Parathyroid adenoma (tissue), 2 donors: ENCODE measurements around the gene DOK3.

ENCODE experiments used
- H2AFZ ChIP-seq: fragments of 300-600 bp; sonication (generic); one replicate; pipeline ENCODE4 v1.7.0; 2017; ENCODE audit warnings: antibody characterized with exemption, mild to moderate bottlenecking
- H3K27ac ChIP-seq: fragments of 300-600 bp; sonication (generic); one replicate; pipeline ENCODE4 v1.7.0; 2017
- H3K27me3 ChIP-seq: fragments of 300-600 bp; sonication (generic); one replicate; pipeline ENCODE4 v1.7.0; 2017; ENCODE audit warnings: low read length; ENCODE audit not compliant: control insufficient read depth, insufficient read depth
- H3K36me3 ChIP-seq: fragments of 300-600 bp; sonication (generic); one replicate; pipeline ENCODE4 v1.7.0; 2017; ENCODE audit warnings: low read length; ENCODE audit not compliant: control insufficient read depth, insufficient read depth
- H3K4me1 ChIP-seq: fragments of 300-600 bp; sonication (generic); one replicate; pipeline ENCODE4 v1.7.0; 2017; ENCODE audit warnings: control low read depth
- H3K4me2 ChIP-seq: fragments of 300-600 bp; sonication (generic); one replicate; pipeline ENCODE4 v1.7.0; 2017; ENCODE audit warnings: low read length
- H3K4me3 ChIP-seq: fragments of 300-600 bp; sonication (generic); one replicate; pipeline ENCODE4 v1.7.0; 2017; ENCODE audit warnings: low read depth, low read length
- H3K79me2 ChIP-seq: fragments of 300-600 bp; sonication (generic); one replicate; pipeline ENCODE4 v1.7.0; 2017; ENCODE audit warnings: control low read depth
- H3K9ac ChIP-seq: fragments of 300-600 bp; sonication (generic); one replicate; pipeline ENCODE4 v1.7.0; 2017; ENCODE audit warnings: mild to moderate bottlenecking
- H3K9me3 ChIP-seq: fragments of 300-600 bp; sonication (generic); one replicate; pipeline ENCODE4 v1.7.0; 2017; ENCODE audit warnings: low read length; ENCODE audit not compliant: control insufficient read depth
- TF ChIP-seq, protein P1 (sequence below): fragments of 300-600 bp; sonication (generic); IDR thresholded peaks from one replicate; pipeline ENCODE4 v1.7.0; 2017; ENCODE audit warnings: antibody characterized with exemption, mild to moderate bottlenecking
- donor health status: primary hyperparathyroidism.

DOK3 gene

DNA sequence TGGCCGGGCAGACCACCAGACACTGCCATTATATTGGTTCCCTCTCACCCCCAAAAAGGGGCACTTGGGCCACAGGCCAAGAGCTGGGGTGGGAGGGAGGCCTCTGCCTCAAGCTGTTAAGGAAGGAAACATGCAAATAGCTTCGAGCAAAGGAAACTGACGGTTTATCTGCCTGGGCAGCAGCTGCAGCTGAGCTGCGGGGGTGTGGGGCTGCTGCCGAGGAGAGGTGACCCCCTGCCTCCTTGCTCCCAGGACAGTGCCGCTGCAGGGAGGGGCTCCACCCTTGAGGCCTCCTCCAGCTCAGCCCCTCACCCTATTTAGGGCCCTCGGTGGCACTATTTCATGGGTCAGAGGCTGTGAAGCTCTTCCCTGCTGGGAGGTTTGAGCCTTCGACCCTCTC is 789 bp downstream of the DOK3 start:
- H3K4me3 ChIP-seq, result peak overlapping the region; percentile 2
- H3K4me1 ChIP-seq, result no peaks in the 10 kb centered on the region
- no peak overlapping the region for H3K9ac ChIP-seq
- H3K27me3 ChIP-seq, result no peaks in the 10 kb centered on the region
- H2AFZ ChIP-seq, result no peak overlapping the region
- H3K27ac ChIP-seq, result no peak overlapping the region
- H3K36me3 ChIP-seq, result no peaks in the 10 kb centered on the region
- H3K9me3 ChIP-seq, result no peaks in the 10 kb centered on the region
- TF ChIP-seq, protein P1, sequence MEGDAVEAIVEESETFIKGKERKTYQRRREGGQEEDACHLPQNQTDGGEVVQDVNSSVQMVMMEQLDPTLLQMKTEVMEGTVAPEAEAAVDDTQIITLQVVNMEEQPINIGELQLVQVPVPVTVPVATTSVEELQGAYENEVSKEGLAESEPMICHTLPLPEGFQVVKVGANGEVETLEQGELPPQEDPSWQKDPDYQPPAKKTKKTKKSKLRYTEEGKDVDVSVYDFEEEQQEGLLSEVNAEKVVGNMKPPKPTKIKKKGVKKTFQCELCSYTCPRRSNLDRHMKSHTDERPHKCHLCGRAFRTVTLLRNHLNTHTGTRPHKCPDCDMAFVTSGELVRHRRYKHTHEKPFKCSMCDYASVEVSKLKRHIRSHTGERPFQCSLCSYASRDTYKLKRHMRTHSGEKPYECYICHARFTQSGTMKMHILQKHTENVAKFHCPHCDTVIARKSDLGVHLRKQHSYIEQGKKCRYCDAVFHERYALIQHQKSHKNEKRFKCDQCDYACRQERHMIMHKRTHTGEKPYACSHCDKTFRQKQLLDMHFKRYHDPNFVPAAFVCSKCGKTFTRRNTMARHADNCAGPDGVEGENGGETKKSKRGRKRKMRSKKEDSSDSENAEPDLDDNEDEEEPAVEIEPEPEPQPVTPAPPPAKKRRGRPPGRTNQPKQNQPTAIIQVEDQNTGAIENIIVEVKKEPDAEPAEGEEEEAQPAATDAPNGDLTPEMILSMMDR, result no peak
- no peaks in the 10 kb centered on the region for H3K79me2 ChIP-seq
- H3K4me2 ChIP-seq, result peak overlapping the region; percentile 42

DNA sequence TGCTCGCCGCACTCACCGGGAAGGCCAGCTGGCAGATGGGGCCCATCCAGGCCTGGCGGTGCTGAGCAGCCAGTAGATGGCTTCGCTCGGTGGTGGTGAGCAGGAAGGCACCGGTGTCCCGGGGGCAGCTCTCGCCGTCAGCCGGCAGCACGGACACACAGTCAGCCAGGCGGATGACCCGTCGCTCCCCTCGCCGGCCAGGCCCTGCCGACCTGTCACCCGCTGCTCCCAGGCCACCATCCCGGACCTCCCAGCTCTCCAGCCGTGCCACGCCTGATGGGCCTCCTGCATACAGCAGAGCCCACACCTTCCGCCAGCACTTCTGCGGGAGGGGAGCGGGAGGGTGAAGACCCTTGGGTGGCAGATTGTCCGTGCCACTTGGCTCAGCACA is 1.4 kb downstream of the DOK3 start:
- no peaks in the 10 kb centered on the region for H3K27me3 ChIP-seq
- H3K9me3 ChIP-seq, result no peaks in the 10 kb centered on the region
- H3K4me1 ChIP-seq, result no peaks in the 10 kb centered on the region
- H3K27ac ChIP-seq, result no peak overlapping the region
- no peak overlapping the region for H3K9ac ChIP-seq
- no peak overlapping the region for H3K4me3 ChIP-seq
- H3K79me2 ChIP-seq, result no peaks in the 10 kb centered on the region
- no peak overlapping the region for H2AFZ ChIP-seq
- no peak overlapping the region for H3K4me2 ChIP-seq
- H3K36me3 ChIP-seq, result no peaks in the 10 kb centered on the region
- TF ChIP-seq, protein P1, result no peak

DNA sequence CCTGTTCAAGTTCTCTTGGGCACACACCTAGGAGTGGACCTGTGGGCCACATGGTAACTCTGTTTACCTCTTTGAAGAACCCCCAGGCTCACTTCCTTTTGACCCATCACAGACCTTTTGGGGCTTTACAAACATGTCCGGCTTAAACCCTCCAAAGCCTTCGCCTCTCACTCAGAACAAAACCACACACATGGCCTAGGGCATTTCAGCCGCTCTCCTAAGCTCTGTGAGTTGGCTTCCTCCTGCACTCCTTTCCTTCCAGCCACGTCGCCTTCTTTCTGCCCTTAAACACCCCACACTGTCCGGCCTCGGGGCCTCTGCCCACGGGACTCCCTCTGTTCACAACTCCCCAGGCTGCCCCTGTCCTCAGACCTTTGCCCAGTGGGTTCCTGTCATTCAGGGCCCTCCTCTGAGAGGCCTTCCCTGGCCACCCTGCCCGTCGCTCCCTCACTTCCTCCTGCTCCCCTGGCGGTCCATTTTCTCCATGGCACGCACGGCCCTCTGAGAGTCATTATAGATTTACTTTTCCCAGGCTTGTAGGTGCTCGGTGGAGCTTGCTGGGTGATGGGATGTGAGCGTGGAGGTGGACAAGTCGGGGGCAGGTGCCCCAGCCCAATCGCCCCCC is 1.9 kb downstream of the DOK3 start:
- Histone ChIP-seq H3K9me3 (no peaks in the 10 kb centered on the region), H3K79me2 (no peaks in the 10 kb centered on the region), H3K36me3 (no peaks in the 10 kb centered on the region), H3K27me3 (no peaks in the 10 kb centered on the region), H3K4me1 (no peaks in the 10 kb centered on the region), H2AFZ (no peak overlapping the region), H3K9ac (no peak overlapping the region), H3K4me2 (no peak overlapping the region), H3K4me3 (no peak overlapping the region), H3K27ac (no peak overlapping the region)
- TF ChIP-seq, protein P1, result no peak

GRCh38 chr5:177507165-177507564 is 2.5 kb downstream of the DOK3 start:
- H3K4me3 ChIP-seq, result no peak overlapping the region
- no peak overlapping the region for H3K27ac ChIP-seq
- no peak overlapping the region for H3K4me2 ChIP-seq
- H3K79me2 ChIP-seq, result no peaks in the 10 kb centered on the region
- H3K36me3 ChIP-seq, result no peaks in the 10 kb centered on the region
- no peaks in the 10 kb centered on the region for H3K27me3 ChIP-seq
- H3K9me3 ChIP-seq, result no peaks in the 10 kb centered on the region
- no peak overlapping the region for H3K9ac ChIP-seq
- no peak overlapping the region for H2AFZ ChIP-seq
- TF ChIP-seq, protein P1, result no peak
- no peaks in the 10 kb centered on the region for H3K4me1 ChIP-seq

- Histone ChIP-seq H3K9me3 (no peaks in the 10 kb centered on the region), H3K36me3 (no peaks in the 10 kb centered on the region), H3K79me2 (no peaks in the 10 kb centered on the region), H3K4me3 (no peak overlapping the region), H3K4me1 (peaks cover 7% of the 10 kb centered on the region), H3K4me2 (no peak overlapping the region), H2AFZ (no peak overlapping the region), H3K27ac (no peak overlapping the region), H3K9ac (no peak overlapping the region), H3K27me3 (no peaks in the 10 kb centered on the region)
- TF ChIP-seq, protein P1, result no peak
Measured at GRCh38 chr5:177505075-177505474, 4.6 kb downstream of the DOK3 start.
